Left renal cortex interstitium (tissue), 4 donors: ENCODE results near the gene ELP2. TPM values are rescaled to one million over a fixed set of nuclear protein-coding genes. Genes with fewer than 3 reads are reported as not detected.
"Not testable (repeated sequence)": the region's sequence is repeated elsewhere in the genome, so short reads cannot be mapped to it uniquely, and the experiment has no call there.

Experiments used
- DNase-seq, 4 donors: peaks; one replicate each; pipeline ENCODE4 v3.0.0-alpha.2; 2013; ENCODE audit warnings: low read depth in 4 of 4, low spot score in 2 of 4, missing footprints in 1 of 4
- polyA plus RNA-seq, 4 donors: library from polyadenylated mRNA; unstranded; fragments of 120-200 nt; gene quantifications; one replicate each; pipeline ENCODE4 v1.2.1, GENCODE V29; 2013; ENCODE audit not compliant: insufficient read length in 4 of 4

ELP2 gene
- polyA plus RNA-seq, 4 donors: 77.9 to 147 (median 103) TPM

DNA sequence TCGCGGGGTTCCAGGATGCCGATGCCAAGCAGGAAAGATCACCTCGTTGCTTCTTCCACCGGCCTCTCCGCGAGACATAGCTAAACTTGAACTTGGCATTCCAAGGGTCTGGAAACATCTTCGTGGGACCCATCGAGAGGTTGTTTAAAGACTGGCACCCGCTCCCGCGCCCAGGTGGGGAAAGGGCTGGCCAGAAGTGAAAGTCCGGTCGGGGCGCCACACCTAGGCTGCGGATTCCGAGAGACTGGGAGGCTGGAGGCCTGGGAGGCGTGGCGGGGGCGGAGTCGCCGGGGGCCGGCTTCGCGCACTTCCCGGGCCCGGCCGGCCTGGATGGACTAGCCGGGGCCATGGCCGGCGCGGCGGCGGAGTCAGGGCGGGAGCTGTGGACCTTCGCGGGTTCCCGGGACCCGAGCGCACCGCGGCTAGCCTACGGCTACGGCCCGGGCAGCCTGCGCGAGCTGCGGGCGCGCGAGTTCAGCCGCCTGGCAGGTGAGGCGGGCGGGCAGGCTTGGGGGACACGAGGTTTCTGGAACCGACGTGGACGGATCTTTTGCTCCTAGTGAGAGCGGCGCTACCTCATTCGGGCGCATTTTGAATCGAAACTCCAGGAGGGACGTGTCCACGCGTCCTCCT is 57.6 kb downstream of the ELP2 start, which contains the start of gene MOCOS:
Gene MOCOS, plus strand, starts transcription at position 305 of the 633 bp plus-strand sequence. Its CDS starts 43 bp downstream, at position 348.
- DNase-seq: peak in 3 of 4 donors; percentile 29 to 45 (median 39)

DNA sequence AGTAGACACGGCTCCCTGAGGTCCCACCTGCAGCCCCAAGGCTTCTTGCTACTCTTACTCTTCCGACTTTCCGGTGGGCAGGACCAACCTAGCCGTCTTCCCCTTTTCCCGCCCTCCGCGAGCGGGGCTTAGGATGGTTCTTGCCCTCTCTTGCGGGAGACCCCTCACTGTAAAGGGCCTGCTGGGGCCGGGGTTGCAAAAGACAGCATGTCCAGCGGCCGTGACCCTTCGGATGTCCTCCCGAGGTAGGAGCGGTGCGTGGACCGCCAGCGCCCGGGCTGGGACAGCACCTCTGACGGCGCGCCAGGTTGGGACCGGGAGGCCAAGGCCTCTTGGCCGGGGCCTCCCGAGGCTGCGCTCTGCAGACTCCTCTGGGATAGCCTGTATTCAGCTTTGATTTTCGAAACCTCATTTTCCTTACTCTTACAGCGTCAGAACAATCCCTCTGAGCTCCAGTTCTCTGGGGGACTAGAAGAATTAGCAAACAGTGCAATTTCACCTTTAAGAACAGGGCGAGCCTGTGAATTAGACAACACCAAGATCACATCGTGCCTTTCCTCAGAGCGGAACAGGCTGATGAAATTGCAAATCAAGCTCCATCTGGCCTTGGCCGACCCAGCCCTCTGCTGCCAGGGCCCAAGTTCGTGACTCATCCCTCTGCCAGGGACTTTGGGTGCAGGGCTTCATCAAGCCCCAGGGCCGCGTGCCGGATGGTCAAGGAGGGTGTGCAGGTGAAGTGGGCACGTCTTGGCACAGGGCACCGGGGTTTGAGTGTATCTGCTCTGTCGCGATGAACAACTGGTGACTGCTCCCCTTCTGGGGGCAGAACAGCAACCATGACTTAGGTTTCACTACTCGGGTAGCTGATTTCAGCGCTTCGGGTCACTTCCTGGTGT is 58.4 kb downstream of the ELP2 start:
- no peak for DNase-seq

DNA sequence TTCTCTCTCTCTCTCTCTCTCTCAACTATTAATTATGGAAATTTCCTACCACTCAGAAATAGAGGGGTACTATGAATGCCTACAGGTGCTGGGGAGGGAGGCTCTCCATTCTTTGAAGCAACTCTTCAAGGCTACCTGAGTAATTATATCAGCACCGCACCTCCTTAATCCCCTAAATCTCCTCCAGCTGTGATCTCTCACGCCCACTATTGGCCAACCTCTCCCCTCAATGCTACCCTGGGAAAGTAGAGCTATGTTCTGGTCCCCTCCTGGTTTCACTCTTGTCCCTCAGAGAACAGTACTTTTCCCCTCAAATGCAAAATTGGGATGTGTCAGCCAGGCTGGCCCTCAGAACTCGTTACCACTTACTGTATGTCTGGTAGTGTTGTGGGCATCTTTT is 59.2 kb downstream of the ELP2 start:
- DNase-seq: no peak

DNA sequence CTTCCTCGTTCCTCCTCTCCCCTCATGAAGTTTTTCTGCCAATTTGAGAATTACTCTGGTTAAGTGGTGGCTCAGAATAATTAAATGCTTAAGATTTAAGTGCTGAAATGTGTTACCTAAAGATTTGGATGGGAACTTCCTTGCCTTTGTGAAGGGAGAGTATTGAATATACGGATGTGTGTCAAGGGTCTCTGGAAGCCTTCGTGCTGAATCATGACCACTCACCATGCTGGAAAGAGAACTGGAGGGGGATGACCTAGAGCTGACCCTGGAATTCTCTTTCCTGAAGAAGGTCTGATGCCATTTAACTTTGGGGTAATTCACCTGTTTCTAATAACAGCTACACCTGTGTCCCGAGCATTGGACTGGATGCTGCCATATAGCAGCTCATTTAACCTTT is 59.8 kb downstream of the ELP2 start:
- no peak for DNase-seq

DNA sequence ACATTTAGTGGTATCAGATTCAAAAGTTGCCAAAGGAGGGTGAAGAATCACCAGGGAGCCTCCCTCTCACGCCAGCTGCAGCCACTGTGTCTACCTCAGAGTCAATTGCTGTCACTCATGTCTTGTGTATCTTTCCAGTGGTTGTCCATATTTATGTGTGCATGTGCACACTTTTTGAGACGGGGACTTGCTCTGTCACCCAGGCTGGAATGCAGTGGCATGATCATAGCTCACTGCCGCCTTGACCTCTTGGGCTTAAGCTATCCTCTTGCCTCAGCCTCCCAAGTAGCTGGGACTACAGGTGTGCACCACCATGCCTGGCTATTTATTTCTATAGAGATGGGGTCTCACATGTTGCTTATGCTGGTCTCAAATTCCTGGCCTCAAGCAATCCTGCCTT is 61.6 kb downstream of the ELP2 start:
- DNase-seq: no peak

DNA sequence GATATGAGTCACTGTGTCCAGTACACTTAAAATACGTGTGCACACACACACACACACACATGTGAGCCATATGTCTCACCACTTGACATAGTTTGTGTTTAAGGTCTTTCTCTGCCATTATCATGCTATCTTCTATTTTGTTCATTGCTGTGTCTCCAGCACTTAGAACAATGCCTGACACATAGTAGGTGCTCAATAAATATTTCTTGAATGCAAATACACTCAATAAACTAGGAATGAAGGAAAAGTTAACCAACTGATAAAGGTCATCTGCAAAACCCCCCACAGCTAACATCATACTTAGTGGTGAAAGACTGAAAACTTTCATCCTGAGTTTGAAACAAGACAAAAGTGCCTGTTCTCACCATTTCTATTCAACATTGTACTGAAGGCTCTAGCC is 62.0 kb downstream of the ELP2 start:
- DNase-seq: no peak

DNA sequence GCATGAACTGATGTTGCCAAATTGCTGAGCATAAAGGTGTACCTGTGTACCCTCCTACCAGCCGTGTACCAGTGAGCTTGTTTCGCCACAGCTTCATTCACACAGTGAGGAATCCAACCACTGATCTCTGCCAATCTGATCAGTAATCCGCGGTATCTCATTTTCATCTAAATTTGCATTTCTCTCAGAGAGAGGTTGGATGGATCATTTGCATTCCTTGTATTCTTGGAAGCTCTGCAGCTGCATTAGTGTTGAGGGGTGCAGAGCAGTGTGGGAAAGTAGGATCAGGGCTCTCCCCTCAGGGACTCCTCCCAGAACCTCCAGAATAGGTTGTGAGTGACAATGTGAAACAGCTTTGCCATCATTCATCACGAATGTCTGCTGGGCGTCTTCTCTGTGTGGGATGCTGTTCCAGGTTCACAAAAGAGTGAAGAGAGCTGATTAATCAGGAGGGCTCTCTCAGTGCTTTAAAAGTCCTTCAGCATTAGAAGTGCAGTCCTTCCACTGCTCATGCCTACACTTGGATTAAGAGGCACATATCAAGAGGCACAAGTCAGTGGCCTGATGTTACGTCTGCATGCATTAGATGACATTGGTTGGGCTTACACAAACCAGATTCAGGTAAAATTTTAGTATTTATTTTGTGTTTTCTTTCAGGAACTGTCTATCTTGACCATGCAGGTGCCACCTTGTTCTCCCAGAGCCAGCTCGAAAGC is 65.1 kb downstream of the ELP2 start:
- no peak for DNase-seq

DNA sequence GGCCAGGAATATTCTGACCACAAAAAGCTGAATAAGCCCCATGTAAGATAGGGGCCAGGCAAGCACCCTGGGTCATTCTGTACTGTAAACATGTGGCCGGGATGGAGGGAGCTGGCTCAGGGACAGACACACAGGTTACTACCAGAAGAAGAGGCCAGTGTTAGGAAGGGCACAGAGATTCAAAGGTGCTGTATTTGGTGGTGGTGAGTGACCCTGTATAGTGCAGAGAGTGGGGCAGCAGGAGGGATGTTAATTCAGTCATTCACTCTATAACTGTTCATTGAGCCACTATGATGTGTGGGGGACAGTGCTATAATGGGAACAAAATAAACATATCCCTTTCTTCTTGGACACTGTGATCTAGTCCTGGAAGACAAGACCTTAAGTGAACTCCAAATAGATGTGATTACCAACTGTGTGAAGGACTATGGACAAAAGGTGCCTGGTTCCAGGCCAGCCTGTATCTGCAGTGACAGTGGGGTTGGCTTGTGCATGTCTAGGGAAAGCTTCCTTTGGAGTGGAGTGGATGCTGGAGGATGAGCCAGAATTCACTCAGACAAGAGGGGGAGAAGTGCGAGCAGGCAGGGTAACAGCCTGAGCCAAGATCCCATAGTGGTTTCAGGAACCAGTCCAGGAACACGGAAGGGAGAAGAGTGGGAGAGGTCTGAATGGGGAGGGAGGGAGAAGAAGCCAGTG is 65.9 kb downstream of the ELP2 start:
- DNase-seq: no peak

DNA sequence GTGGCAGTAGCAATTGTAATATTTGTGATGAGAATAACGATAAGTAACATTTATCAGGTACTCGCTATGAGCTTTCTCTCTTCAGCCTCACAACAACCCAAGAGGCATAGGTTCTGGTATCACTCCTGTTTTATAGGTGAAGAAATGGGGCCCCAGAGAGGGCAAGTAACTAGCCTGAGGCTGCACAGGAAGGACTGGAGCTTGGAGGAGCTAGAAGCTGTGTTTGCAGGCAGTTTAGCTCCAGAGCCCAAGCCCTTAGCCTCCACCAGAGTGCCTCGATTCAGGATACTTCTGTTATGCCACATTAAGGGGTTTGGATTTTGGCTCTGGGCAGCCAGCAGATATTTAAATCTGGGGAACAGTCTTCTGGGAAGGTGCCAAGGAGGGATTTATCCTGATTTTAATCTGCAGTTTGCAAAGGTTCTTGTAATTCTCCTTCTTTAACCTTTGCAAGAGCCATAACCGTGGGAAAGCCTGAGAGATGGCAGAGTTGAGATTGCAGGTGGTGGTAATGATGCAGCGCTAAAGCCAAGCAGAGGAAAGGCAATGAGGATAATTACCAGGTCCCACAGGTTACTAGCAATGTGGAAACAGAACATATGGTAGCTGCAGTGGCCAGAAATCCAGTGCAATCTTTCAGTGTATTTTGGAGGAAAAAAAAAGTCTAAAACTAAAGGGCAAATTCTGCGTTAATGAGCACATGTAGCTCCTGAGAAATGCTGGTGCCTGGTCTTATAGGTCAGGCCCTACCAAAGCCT is 66.7 kb downstream of the ELP2 start:
- DNase-seq: no peak

DNA sequence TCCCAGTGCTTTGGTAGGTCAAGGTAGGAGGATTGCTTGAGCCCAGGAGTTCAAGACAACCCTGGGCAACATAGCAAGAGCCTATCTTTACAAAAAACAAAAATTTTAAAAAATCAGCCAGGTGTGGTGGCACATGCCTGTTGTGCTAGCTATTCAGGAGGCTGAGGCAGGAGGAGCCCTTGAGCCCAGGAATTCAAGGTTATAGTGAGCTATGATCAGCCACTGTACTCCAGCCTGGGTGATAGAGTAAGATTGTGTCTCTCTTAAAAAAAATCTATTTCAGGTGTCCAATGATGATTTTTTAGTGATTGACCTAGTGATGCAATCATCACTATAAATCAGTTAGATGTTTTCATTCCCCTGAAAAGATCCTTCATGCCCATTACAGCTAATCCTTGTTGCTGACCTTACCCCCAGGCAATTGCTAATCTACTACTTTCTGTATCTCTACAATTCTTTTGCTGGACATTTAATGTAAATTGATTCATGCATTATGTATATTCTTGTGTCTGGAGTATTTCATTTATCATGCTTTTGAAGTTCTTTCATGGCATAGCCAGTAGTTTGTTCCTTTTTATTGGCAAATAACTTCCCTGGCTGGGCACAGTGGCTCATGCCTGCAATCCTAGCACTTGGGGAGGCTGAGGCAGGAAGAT is 67.9 kb downstream of the ELP2 start:
- DNase-seq: no peak

DNA sequence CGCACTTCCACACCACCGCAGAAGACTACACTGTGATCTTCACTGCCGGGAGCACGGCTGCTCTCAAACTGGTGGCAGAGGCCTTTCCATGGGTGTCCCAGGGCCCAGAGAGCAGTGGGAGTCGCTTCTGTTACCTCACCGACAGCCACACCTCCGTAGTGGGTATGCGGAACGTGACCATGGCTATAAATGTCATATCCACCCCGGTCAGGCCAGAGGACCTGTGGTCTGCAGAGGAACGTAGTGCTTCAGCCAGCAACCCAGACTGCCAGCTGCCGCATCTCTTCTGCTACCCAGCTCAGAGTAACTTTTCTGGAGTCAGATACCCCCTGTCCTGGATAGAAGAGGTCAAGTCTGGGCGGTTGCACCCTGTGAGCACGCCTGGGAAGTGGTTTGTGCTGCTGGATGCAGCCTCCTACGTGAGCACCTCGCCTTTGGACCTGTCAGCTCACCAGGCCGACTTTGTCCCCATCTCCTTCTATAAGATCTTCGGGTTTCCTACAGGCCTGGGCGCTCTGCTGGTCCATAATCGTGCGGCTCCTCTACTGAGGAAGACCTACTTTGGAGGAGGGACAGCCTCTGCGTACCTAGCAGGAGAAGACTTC is 70.1 kb downstream of the ELP2 start:
- DNase-seq: no peak

DNA sequence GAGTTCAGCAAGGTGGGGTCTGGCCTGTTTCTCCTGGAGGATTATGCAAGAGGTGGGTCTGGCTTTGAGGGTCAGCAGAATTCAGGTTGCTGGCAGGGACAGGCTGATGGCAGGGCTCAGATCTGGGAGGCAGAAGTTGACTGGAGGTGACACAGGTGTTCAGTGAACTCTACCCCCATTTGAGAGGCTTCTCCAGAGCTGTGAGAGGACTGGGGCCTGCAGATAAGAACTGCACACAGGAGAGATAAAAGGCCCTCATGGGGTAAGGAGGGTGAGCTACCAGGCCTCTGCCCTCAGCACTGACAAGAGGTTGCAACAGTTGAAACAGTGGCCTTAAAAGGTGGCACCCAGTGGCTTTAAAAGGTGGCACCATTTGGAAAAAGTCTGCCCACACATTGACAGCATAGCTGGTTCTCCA is 70.7 kb downstream of the ELP2 start:
- no peak for DNase-seq

DNA sequence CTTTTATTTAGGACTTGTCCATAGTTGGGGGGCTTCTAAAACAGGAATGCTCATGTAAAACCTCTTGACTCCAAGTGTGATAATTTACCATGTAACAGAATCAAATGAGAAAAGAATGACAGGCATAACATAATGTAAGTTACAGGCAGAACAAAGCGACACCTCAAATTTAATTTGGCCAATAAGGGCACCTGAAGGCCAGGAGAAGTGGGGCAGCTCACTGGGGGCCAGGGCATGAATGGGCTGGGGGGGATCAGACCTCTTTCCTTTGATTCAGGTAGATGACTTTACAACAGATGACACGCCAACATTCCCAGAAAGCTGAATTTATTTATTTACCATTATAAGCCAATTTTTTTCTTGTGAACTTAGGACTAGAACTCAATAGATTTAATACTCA is 72.1 kb downstream of the ELP2 start:
- no peak for DNase-seq

DNA sequence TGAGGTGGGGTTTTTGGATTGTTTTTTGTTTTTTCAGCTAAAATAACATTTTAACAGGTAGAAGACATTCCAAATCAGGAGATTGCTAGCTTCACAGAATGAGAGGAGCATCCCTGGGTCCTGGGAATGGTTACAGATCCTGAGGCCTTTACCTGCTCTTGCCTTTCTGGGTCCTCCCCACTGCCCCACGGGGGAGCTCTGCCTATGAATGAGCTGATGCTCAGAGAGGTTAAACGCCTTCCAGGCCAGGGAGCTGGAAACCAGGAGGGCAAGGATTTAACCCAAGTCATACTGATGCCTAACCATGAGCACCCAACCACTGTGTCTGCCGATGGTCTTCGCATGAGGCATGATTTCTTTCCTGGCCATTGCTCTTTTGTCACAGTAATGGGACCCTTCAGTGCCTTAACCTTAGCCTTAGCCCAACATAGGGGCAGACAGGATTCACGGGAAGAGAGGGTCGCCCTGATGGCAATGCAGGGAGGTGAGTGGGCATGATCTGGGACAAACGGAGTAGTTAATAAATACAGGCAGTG is 73.7 kb downstream of the ELP2 start:
- no peak for DNase-seq

DNA sequence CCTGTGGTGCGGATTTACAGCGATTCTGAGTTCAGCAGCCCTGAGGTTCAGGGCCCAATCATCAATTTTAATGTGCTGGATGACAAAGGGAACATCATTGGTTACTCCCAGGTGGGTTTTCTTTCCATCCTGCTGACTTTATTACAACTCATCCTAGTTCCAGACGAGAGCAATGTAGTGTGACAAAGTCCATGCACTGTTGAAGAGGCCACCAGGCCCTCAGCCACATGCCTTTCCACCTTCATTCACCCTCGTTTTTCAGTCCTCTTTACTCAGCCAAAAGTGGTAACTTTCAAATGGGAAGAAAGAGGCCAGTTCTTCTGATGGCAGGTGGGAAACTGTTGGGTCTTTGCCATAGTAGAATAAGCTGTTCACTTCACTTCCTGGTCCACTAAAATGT is 75.5 kb downstream of the ELP2 start:
- DNase-seq: no peak

DNA sequence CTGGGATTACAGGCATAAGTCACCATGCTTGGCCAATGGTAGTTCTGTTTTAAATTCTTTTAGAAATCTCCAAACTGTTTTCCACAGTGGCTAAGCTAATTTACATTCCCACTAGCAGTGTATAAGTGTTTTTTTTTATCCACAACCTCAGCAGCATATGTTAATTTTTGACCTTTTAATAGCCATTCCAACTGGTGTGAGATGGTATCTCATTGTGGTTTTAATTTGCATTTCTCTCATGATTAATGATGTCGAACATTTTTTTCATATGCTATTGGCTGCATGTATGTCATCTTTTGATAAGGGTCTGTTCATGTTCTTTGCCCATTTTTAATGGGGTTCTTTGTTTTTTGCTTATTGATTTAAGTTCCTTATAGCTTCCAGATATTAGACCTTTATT is 77.6 kb downstream of the ELP2 start:
- DNase-seq: no peak

DNA sequence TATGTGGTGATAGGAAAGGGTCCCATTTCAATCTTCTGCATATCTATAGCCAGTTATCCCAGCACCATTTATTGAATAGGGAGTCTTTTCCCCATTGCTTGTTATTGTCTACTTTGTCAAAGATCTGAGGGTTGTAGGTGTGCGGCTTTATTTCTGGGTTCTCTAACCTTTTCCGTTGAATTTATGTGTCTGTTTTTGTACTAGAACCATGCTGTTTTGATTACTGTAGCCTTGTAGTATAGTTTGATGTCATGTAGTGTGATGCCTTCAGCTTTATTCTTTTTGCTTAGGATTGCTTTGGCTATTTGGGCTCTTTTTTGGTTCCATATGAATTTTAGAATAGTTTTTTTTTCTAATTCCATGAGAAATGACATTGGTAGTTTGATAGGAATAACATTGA is 78.3 kb downstream of the ELP2 start:
- DNase-seq: not testable (repeated sequence)

DNA sequence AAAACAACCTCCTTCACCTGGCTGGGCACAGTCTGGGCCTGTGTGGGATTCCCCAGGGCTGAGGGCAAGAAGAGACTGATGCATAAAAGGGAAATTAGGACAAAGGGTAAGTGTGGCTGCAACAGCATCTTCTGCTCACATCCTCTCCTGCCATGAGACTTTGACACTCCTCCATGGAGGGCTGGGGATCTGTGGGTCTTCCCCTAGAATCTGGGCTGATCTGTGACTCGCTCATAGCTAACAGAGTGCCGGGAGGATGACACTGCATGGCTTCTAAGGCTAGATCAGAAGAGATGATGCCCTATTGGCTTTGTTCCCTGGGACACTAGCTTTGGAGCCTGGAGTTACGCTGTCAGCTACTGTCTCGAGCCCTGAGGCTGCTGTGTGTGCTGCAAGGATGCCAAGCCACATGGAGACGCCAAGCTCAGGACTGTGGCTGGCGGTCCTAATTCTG is 81.9 kb downstream of the ELP2 start:
- DNase-seq: no peak
